ENCODE data around the gene KPTN.

Gene KPTN

GRCh38 chr19:47435883-47436417 lies 48.1 kb downstream of the KPTN start:
- DNase-seq (ENCODE audit: low spot score) = no peak

DNA sequence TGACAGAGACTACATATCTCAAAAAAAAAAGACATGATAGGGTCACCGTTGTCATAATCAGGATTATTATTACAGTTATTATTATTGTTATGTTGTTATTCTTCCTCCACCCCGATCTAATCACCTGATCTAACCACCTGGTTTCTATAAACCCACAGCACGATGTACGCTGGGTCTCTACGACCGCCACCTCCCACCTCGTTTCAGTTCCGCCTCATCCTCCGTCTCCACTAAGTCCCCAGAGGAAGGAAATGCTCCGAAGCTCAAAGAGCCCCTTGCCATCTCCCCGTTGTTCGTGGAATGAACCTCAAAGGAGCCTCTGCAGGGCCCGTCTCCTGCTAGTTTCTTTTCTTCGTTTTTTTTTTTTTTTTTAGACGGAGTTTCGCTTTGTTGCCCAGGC lies 48.8 kb downstream of the KPTN start:
- no peak for DNase-seq (ENCODE audit: low spot score)

DNA sequence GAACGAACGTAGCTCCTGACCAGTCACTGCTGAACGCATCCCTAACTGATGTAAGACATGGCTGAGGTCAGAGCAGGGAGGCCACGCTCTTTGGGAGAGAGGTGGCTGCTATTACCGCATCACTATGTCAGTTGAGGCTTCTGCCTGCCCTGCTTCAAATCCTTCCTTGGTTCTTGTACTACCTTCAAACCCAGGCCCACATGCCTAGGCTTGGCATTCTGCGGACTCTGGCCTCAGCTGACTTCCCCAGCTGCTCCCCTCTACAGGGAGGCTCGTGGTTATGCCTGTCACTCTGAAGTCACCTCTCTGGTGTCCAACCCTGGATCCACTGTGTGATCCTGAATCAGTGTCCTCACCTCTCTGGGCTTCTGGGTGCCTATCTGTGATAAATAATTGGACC lies 49.9 kb downstream of the KPTN start:
- DNase-seq (ENCODE audit: low spot score) = no peak

DNA sequence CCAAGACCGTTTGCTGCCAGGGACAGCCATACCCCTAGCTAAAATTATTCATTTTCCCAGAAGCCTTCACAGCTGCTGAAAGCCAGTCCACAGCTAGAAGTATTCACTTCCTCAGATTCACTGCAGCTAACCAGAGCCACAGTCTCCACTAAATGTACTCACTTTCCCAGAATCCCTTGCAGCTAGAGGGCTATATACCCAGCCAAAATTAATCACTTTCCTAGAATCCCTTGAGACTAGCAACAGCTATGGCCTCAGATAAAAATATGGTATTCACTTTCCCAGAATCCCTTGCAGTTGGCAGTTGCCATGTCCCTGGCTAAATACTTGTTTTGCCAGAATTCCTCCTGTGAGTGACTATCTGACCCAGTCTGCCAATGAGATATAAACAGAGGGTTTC lies 50.9 kb downstream of the KPTN start:
- DNase-seq (ENCODE audit: low spot score) = no peak

DNA sequence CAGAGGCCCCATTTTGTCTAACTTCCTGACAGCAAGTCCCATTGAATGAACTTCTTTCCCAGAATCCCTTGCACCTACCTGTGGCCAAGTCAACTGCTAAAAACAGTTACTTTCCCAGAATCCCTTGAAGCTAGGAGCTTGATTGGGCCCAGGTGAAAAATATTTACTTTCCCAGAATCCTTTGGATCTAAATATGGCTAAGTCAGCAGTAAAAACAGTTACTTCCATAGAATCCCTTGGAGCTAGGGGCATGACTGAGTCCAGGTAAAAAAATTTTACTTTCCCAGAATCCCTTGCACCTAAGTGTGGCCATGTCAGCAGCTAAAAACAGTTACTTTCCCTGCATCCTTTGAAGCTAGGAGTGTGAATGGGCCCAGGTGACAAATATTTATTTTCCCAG lies 51.5 kb downstream of the KPTN start:
- no peak for DNase-seq (ENCODE audit: low spot score)

- no peak for DNase-seq (ENCODE audit: low spot score)
Observed at GRCh38 chr19:47432091-47432490, 51.9 kb downstream of the KPTN start.

DNA sequence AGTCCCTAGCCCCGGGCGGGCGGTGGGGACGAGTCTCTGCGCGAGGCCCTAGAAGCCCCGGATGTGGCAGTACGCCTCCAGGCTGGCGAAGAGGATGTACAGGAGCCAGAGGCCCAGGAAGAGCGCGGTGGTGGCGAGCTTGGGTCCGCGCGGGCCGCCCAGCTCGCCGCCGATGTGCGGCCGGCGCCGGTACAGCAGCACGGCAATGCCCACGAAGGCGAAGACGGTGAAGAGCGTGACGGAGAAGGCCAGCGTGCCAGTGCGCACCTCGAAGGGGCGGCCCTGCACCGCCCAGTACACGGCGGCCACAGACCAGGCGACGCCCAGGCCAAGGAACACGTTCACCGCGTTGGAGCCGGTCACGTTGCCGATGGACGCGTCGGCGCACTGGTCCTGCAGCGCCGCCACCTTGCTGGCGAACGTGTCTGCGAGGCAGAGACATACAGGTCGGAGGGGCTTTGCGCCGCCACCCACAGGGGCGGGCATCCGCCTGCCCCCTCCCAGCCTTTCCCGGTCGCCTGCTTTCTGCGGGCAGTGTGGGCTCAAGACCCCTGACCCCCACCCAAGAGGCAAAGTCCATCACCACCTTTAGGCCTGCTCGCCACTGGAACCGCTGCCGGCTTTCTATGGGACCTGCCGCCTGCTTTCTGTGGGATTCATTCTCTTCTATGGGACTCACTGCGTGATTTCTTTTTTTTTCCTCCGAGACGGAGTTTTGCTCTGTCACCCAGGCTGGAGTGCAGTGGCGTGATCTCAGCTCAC lies 53.8 kb downstream of the KPTN start:
- DNase-seq (ENCODE audit: low spot score) = peak; percentile 63

DNA sequence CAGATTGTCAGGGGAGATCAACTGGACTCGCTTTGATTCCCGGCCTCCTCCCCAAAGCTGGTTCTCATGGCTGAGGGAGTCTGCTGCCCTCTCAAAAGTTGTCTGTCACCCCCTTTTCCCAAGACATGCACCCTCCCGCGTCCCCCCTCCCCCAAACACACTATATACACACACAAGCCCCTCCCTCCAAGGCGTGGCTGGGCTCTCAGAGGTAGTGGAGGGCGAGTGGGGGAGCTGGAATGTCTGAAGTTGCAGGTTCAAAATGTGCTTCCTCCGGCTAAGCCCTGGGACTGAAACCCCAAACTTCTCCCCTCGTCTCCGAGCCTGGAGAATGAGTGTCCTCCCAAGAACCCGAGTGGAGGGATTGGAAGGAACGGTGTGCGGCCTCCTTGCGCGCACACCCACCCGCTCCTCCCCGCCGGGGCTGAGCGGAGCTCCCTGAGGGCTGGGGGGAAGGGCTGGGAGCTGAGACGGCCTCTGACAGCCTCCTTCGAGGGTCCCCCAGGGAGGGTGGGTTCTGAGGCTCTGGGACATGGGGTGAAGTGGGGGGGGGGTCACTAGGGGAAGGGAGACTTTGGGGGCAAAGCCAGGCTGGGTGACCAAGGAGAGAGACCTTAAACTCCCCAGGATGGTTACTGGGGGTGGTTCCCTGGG lies 54.8 kb downstream of the KPTN start:
- no peak for DNase-seq (ENCODE audit: low spot score)

DNA sequence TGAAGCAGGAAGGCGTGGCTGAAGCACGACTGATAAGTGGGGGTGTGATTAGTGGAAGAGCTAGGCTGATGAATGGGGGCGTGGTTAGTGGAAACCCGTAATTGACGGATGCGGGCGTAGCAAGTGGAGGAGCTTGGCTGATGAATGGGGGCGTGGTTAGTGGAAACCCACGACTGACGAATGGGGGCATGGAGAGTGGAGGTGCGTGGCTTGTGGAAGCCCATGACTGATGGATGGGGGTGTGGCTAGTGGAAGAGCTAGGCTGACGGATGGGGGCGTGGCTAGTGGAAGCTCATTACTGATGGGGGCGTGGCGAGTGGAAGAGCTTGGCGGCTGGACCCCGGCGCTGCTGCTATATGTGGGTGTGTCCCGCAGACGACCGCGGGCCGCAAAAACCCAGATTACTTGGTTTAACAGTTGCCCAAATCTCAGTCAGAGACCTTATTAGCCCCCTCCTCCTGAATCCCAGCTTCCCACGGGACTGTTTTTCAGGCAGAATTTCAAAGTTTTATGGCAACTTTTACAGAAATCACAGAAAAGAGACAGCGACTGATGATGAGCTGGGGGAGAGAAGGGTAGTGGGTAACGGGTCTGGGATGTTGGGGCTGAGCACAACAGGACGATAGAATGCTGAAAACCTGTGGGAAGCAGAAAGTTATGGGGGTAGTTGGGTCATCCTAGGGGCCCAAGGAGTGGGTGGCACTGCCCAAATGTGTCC lies 55.7 kb downstream of the KPTN start:
- peak; percentile 91 for DNase-seq (ENCODE audit: low spot score)

DNA sequence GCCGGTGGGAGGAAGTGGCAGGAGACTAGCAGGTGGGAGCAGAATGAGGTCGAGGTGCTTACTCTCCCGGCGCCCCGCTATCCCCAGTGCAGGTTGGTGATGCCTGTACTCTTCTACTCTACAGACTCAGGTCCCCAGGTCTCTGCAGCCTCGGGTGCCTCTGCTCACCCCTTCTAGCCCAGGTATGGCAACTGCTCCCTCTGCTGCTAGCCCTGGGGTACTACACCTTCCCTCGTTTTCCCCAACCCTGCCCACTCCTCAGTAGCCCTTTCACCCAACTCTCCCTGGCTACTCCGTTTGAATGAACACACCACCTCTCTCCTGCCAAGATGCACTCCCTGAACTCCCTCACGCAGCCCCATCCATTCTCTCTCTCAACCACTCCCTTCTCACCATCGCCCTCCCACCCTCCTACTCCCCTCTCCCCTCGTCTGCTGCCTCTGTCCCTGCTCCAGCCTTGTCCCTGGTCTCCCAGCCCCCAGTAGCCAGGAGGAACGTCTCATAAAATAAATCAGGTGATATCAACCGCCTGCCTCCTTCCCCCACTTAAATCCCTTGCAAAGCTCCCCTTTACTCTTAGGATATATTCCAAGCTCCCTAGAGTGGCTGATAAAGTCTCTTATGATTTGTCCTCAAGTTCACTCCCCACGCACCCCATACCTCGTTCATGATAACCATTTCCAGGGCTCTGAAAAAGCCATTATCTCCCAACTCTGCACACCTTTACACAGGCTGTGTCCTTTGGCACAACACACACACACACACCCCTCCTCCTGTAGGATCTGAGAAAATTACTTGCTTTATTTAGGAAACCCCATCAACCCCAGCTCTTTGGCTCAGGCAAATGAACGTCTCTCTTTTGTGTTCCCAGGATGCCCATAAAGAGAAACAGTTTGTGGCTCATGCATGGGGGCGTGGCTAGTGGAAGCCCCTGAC lies 56.5 kb downstream of the KPTN start:
- DNase-seq (ENCODE audit: low spot score) = peak; percentile 77

Data from iPS-NIHi11 (cell line).